ENCODE measurements around the gene SNX27. TPM values are rescaled to one million over a fixed set of nuclear protein-coding genes. Genes with fewer than 3 reads are reported as not detected.
"Not testable (repeated sequence)": the region's sequence is repeated elsewhere in the genome, so short reads cannot be mapped to it uniquely, and the experiment has no call there.

SNX27 gene
- total RNA-seq, 1 donor from 2014 or later = 18.8 TPM

DNA sequence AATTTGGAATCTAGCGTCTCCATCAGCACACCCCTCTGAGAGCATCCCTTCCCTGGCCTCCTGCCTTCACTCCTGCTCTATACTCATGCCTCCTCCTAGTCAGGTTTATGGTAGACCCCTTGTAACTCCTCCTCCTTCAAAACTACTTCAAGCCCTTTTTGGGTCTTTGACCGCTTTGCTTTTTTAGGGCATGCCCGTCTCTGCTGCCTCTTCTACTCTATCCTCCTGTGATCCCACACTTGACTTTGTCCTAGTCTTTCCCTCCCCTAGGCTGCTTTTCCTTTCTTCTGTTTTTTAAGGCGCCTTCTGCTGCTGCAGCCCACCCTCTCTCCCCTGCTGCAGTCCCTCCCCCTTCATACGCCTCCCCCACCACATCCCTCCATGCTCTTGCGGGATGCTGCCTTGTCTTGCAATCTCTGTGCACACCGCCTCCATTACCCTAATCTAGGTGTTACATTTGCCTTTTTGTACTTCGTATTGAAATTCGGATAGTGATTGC lies 1.5 kb downstream of the SNX27 start:
- H3K36me3 ChIP-seq (ENCODE audit: control insufficient read depth, insufficient read depth, low read length) = no peaks in the 10 kb centered on the region
- TF ChIP-seq, protein P1, sequence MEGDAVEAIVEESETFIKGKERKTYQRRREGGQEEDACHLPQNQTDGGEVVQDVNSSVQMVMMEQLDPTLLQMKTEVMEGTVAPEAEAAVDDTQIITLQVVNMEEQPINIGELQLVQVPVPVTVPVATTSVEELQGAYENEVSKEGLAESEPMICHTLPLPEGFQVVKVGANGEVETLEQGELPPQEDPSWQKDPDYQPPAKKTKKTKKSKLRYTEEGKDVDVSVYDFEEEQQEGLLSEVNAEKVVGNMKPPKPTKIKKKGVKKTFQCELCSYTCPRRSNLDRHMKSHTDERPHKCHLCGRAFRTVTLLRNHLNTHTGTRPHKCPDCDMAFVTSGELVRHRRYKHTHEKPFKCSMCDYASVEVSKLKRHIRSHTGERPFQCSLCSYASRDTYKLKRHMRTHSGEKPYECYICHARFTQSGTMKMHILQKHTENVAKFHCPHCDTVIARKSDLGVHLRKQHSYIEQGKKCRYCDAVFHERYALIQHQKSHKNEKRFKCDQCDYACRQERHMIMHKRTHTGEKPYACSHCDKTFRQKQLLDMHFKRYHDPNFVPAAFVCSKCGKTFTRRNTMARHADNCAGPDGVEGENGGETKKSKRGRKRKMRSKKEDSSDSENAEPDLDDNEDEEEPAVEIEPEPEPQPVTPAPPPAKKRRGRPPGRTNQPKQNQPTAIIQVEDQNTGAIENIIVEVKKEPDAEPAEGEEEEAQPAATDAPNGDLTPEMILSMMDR (IDR thresholded peaks at IDR 0.05; ENCODE audit: insufficient read depth, low read length, poor library complexity, severe bottlenecking) = no peak
- DNase-seq (ENCODE audit: low read depth) = no peak
- H3K4me3 ChIP-seq (ENCODE audit: low read depth, low read length) = peak overlapping the region; percentile 98
- no peaks in the 10 kb centered on the region for H3K27me3 ChIP-seq (ENCODE audit: control insufficient read depth, insufficient read depth, low read length)

DNA sequence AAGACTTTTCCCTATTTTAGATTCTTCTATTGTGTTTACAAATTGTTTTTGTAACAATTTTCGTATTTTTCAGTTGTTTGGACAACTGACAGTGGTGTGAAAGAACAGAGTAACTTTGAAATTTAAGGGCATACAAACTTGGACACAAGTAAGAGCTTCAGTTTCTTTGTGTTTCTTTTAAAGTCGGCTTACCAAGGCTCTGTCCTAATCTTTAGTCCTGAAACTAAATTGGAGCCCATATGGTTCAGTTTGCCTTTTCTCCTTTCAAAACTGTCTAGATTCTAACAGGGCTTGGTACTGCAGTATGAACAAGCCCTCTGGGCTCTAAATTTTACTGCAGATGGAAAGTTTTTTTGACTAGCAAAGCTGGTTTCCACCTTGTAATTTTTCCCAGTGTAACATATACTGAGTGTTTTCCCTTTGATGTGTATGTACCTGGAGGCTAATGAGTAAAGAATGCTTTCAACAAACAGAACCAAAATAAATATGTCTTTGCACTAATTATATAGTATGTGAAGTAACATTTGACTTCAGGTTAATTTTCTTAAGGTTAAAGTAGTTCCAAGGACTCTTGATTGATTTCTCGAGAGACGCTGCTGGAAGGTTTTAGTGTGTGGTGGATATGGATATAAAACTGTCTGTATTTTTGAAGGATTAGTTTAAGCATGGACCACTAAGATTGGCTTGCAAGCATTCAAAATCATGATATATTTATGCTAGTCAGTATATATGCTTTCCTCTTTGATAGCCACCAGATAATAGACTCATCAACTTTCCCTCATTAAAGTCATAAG lies 4.1 kb downstream of the SNX27 start:
- H3K27me3 ChIP-seq (ENCODE audit: control insufficient read depth, insufficient read depth, low read length) = no peaks in the 10 kb centered on the region
- no peak for DNase-seq (ENCODE audit: low read depth)
- TF ChIP-seq, protein P1 (IDR thresholded peaks at IDR 0.05; ENCODE audit: insufficient read depth, low read length, poor library complexity, severe bottlenecking) = no peak

DNA sequence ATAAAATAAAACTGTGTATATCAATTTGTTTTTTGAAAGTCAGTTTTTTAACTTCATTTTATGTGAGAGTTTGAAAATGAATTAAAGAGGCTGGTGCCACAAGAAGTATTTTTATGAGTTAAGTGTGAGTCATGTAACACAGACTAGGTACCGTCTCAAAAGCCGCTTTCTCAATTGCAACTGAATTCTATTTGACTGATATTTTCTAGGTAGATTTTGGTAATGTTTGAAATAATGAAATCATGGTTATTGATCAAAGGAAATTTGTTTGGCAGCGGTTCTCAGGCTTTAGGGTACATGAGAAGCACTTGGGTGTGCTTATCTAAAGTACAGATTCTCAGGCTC lies 4.6 kb downstream of the SNX27 start:
- DNase-seq (ENCODE audit: low read depth) = no peak
- Histone ChIP-seq H3K27me3 (ENCODE audit: control insufficient read depth, insufficient read depth, low read length) (no peaks in the 10 kb centered on the region), H3K4me3 (ENCODE audit: low read depth, low read length) (no peak overlapping the region), H3K36me3 (ENCODE audit: control insufficient read depth, insufficient read depth, low read length) (no peaks in the 10 kb centered on the region)
- TF ChIP-seq, protein P1 (IDR thresholded peaks at IDR 0.05; ENCODE audit: insufficient read depth, low read length, poor library complexity, severe bottlenecking) = no peak

More for the DNA sequence above, 4.1 kb downstream of the SNX27 start:
- no peaks in the 10 kb centered on the region for H3K36me3 ChIP-seq (ENCODE audit: control insufficient read depth, insufficient read depth, low read length)
- no peak overlapping the region for H3K4me3 ChIP-seq (ENCODE audit: low read depth, low read length)

DNA sequence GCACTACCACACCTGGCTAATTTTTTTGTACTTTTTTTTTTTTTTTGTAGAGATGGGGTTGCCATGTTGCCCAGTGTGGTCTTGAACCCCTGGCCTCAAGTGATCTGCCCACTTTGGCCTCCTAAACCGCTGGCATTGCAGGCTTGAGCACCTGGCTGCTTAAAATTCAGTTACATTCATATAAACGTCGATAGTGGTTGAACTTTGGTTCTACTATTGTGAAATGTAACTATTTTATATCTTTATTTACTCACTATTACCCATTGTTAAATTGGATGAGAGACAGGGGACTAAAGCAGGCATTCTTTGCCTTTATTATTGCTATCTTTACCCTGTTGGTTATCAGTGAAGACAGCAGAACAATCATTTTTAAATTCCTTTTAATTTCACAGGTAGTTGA lies 6.2 kb downstream of the SNX27 start:
- TF ChIP-seq, protein P1 (IDR thresholded peaks at IDR 0.05; ENCODE audit: insufficient read depth, low read length, poor library complexity, severe bottlenecking) = no peak
- no peak overlapping the region for H3K4me3 ChIP-seq (ENCODE audit: low read depth, low read length)
- no peaks in the 10 kb centered on the region for H3K27me3 ChIP-seq (ENCODE audit: control insufficient read depth, insufficient read depth, low read length)
- no peak for DNase-seq (ENCODE audit: low read depth)
- H3K36me3 ChIP-seq (ENCODE audit: control insufficient read depth, insufficient read depth, low read length) = no peaks in the 10 kb centered on the region

DNA sequence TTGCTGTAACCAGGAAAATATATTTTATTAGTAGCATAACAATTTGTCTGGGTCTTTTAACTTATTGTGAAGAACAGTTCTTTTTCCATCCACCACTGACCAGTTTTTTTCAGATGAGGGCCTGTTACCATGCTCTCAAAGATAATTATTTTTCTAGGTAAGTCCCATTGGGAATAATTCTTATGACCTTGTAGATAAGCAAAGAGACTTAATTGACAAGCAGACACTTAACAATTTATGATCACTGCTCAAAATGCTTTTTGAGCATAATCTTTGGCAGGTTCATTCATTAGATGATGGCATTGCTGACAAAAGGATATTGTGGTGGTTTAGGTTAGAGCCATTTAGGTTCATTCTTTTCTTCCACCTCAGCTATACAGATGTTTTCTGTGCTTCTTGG lies 6.6 kb downstream of the SNX27 start:
- TF ChIP-seq, protein P1 (IDR thresholded peaks at IDR 0.05; ENCODE audit: insufficient read depth, low read length, poor library complexity, severe bottlenecking) = no peak
- H3K27me3 ChIP-seq (ENCODE audit: control insufficient read depth, insufficient read depth, low read length) = no peaks in the 10 kb centered on the region
- no peak for DNase-seq (ENCODE audit: low read depth)
- no peaks in the 10 kb centered on the region for H3K36me3 ChIP-seq (ENCODE audit: control insufficient read depth, insufficient read depth, low read length)
- no peak overlapping the region for H3K4me3 ChIP-seq (ENCODE audit: low read depth, low read length)

DNA sequence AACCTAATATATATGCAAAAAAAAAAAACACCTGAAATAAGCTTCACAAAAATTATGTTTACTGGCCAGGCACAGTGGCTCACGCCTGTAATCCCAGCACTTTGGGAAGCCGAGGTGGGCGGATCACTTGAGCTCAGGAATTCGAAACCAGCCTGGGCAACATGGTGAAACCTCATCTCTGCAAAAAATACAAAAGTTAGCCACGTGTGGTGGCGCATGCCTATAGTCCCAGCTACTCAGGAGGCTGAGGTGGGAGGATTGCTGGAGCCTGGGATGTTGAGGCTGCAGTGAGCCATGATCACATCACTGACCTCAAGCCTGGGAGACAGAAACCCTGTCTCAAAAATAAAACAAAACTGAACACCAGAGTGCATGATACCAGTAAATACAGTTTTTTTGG lies 7.1 kb downstream of the SNX27 start:
- H3K4me3 ChIP-seq (ENCODE audit: low read depth, low read length); H3K27me3 ChIP-seq (ENCODE audit: control insufficient read depth, insufficient read depth, low read length); DNase-seq (ENCODE audit: low read depth); H3K36me3 ChIP-seq (ENCODE audit: control insufficient read depth, insufficient read depth, low read length): not testable (repeated sequence)
